GM23248 (cell line): ENCODE data around the gene ATXN2L. TPM values are rescaled to one million over a fixed set of nuclear protein-coding genes. Genes with fewer than 3 reads are reported as not detected.

Source experiments
- DNase-seq: peaks from one replicate; pipeline ENCODE4 v3.0.0-alpha.2; 2015
- H2AFZ ChIP-seq: fragments of 200-600 bp; sonication (generic); 2 replicates; pipeline ENCODE4 v1.6.1; 2016; ENCODE audit warnings: antibody characterized with exemption
- H3F3A ChIP-seq: fragments of 200-600 bp; sonication (generic); 2 replicates; pipeline ENCODE4 v1.6.1; 2016; ENCODE audit warnings: mild to moderate bottlenecking, antibody characterized with exemption, mixed run types; ENCODE audit not compliant: insufficient read depth
- H3K27ac ChIP-seq: fragments of 200-600 bp; sonication (generic); 2 replicates; pipeline ENCODE4 v1.5.1; 2016; ENCODE audit warnings: mild to moderate bottlenecking
- H3K27me3 ChIP-seq: fragments of 200-600 bp; sonication (generic); replicated peaks from 2 replicates; pipeline ENCODE4 v1.6.1; 2016; ENCODE audit warnings: mild to moderate bottlenecking; ENCODE audit not compliant: insufficient read depth
- H3K36me3 ChIP-seq: fragments of 200-600 bp; sonication (generic); 2 replicates; pipeline ENCODE4 v1.6.1; 2016; ENCODE audit warnings: low read depth, mild to moderate bottlenecking
- H3K4me1 ChIP-seq: fragments of 200-600 bp; sonication (generic); 2 replicates; pipeline ENCODE4 v1.6.1; 2016; ENCODE audit warnings: mild to moderate bottlenecking; ENCODE audit not compliant: insufficient read depth
- H3K4me2 ChIP-seq: fragments of 200-600 bp; sonication (generic); one replicate; pipeline ENCODE4 v1.6.1; 2016; ENCODE audit warnings: mild to moderate bottlenecking; ENCODE audit not compliant: unreplicated experiment
- H3K4me3 ChIP-seq: fragments of 200-600 bp; sonication (generic); 2 replicates; pipeline ENCODE4 v1.5.1; 2016; ENCODE audit warnings: mild to moderate bottlenecking
- H3K79me2 ChIP-seq: fragments of 200-600 bp; sonication (generic); 2 replicates; pipeline ENCODE4 v1.6.1; 2016; ENCODE audit warnings: mild to moderate bottlenecking; ENCODE audit not compliant: insufficient read depth
- H3K9ac ChIP-seq: fragments of 200-600 bp; sonication (generic); 2 replicates; pipeline ENCODE4 v1.6.1; 2016; ENCODE audit warnings: mild to moderate bottlenecking
- H3K9me2 ChIP-seq: fragments of 200-600 bp; sonication (generic); 2 replicates; pipeline ENCODE4 v1.6.1; 2016; ENCODE audit warnings: mixed run types, mild to moderate bottlenecking, moderate library complexity; ENCODE audit not compliant: insufficient read depth
- H3K9me3 ChIP-seq: fragments of 200-600 bp; sonication (generic); one replicate; pipeline ENCODE4 v1.6.1; 2017; ENCODE audit warnings: low read depth
- H4K20me1 ChIP-seq: fragments of 200-600 bp; sonication (generic); 2 replicates; pipeline ENCODE4 v1.6.0; 2016; ENCODE audit not compliant: insufficient read depth
- EZH2 ChIP-seq: fragments of 200-600 bp; sonication (generic); IDR thresholded peaks from 2 replicates; pipeline ENCODE4 v1.6.1; 2018; ENCODE audit warnings: antibody characterized with exemption, mild to moderate bottlenecking; ENCODE audit not compliant: insufficient read depth, poor library complexity, severe bottlenecking
- EZH2phosphoT487 ChIP-seq: fragments of 200-600 bp; sonication (generic); IDR thresholded peaks from 2 replicates; pipeline ENCODE4 v1.6.1; 2018; ENCODE audit warnings: antibody characterized with exemption, moderate library complexity, mild to moderate bottlenecking, low read depth; ENCODE audit not compliant: insufficient read depth
- WGBS, 2 experiments: methylation state at CpG; one replicate each; pipeline ENCODE4 v1.1.6; 2015 to 2017; ENCODE audit warnings: low lambda C conversion rate in 2 of 2, low coverage in 1 of 2; ENCODE audit errors: missing lambda C conversion rate in 2 of 2; 5-methylcytosine and 5-hydroxymethylcytosine counted together
- in situ Hi-C: fragments of 300-500 bp; cut with MboI; formaldehyde crosslinking; loops from 2 replicates; pipeline ENCODE4 v1.15.0; 2020
- polyA plus RNA-seq: library from polyadenylated mRNA; unstranded; fragments of >200 nt; fragmentation: Nextera tagmentation; extraction: Ambion mirVana; gene quantifications from 2 replicates; pipeline ENCODE4 v1.2.1, GENCODE V29; 2016
- total RNA-seq: library from RNA; depleted of rRNA; stranded (reverse); fragments of >200 nt; shearing (Covaris generic); gene quantifications from 2 replicates; pipeline ENCODE4 v1.2.3, GENCODE V29; 2014

Gene ATXN2L
- total and polyA plus RNA-seq, 2 experiments from 2014 or later, result 43.1 to 50.7 TPM

DNA sequence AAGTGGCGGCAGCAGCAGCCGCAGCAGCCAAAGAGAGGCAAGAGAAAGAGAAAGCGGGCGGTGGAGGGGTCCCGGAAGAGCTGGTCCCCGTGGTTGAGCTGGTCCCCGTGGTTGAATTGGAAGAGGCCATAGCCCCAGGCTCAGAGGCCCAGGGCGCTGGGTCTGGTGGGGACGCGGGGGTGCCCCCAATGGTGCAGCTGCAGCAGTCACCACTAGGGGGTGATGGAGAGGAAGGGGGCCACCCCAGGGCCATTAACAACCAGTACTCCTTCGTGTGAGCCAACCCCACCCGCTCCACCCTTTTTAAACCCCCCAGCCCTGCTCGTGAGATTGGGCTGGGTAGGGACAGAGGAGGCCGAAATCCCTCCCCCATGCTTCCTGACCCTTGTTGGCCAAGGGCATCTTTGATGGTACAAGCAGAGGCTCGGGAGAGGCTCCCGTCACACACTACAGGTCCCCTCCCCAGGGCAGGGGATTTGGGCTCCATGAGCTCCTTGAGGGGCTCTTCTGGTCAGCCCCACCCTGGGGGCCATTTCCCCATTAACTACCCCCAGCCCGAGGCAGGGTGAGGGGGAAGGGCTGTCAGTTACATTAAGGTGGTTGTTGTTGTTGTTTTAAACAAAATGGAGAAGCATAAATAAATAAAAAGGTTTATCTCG is 50.9 kb downstream of the ATXN2L start:
- no peaks in the 10 kb centered on the region for H3K27me3 ChIP-seq
- H3K4me2 ChIP-seq, result no peak overlapping the region
- no peaks in the 10 kb centered on the region for H3F3A ChIP-seq
- H3K79me2 ChIP-seq, result no peaks in the 10 kb centered on the region
- H3K4me1 ChIP-seq, result no peaks in the 10 kb centered on the region
- no peaks in the 10 kb centered on the region for H3K9me2 ChIP-seq
- in situ Hi-C loops, result no loop called here
- H3K36me3 ChIP-seq, result peaks cover 10% of the 10 kb centered on the region; the same call in 1 of the 2 replicates
- 93 to 94% methylated on average over 14 to 18 of the region's 18 CpGs for WGBS, 2 experiments
- no peaks in the 10 kb centered on the region for H4K20me1 ChIP-seq
- H3K9me3 ChIP-seq, result no peaks in the 10 kb centered on the region
- no peak overlapping the region for H3K9ac ChIP-seq
- no peak overlapping the region for H3K27ac ChIP-seq
- no peak overlapping the region for H3K4me3 ChIP-seq
- no peak overlapping the region for H2AFZ ChIP-seq
- no peak for TF ChIP-seq EZH2phosphoT487
- TF ChIP-seq EZH2, result no peak
- peak; percentile 43 for DNase-seq

DNA sequence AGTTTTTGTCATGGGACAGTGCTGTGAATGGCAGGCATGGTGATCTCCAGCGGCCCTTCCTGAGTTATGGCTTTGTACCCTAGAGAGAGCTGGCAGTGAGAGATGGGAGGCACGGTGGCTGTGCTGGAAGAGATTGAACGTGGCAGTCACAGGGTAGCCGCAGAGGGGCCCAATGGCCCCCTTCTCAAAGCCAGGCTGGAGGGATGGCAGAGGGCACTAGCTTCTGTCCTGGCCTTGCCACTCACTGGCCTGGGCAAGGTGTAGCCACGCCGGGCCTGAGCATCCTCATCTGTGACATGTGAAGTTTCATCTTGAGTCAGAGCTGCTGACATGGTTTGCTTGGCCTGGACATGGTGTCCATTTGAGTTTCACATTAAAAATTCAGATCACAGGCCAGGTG is 51.6 kb downstream of the ATXN2L start:
- no peak overlapping the region for H2AFZ ChIP-seq
- H3K27ac ChIP-seq, result no peak overlapping the region
- H3K9me3 ChIP-seq, result no peaks in the 10 kb centered on the region
- no peaks in the 10 kb centered on the region for H3K27me3 ChIP-seq
- H3K79me2 ChIP-seq, result no peaks in the 10 kb centered on the region
- 86 to 89% methylated on average over 6 of the region's 6 CpGs for WGBS, 2 experiments
- no peaks in the 10 kb centered on the region for H3F3A ChIP-seq
- H3K9ac ChIP-seq, result no peak overlapping the region
- H3K4me3 ChIP-seq, result no peak overlapping the region
- H3K4me1 ChIP-seq, result peaks cover 4% of the 10 kb centered on the region; the same call in 1 of the 2 replicates
- peaks cover 4% of the 10 kb centered on the region; the same call in 1 of the 2 replicates for H3K36me3 ChIP-seq
- no peak for DNase-seq
- no peak overlapping the region for H3K4me2 ChIP-seq
- TF ChIP-seq EZH2 (no peak), EZH2phosphoT487 (no peak)
- in situ Hi-C loops, result no loop called here
- H3K9me2 ChIP-seq, result no peaks in the 10 kb centered on the region
- H4K20me1 ChIP-seq, result no peaks in the 10 kb centered on the region

DNA sequence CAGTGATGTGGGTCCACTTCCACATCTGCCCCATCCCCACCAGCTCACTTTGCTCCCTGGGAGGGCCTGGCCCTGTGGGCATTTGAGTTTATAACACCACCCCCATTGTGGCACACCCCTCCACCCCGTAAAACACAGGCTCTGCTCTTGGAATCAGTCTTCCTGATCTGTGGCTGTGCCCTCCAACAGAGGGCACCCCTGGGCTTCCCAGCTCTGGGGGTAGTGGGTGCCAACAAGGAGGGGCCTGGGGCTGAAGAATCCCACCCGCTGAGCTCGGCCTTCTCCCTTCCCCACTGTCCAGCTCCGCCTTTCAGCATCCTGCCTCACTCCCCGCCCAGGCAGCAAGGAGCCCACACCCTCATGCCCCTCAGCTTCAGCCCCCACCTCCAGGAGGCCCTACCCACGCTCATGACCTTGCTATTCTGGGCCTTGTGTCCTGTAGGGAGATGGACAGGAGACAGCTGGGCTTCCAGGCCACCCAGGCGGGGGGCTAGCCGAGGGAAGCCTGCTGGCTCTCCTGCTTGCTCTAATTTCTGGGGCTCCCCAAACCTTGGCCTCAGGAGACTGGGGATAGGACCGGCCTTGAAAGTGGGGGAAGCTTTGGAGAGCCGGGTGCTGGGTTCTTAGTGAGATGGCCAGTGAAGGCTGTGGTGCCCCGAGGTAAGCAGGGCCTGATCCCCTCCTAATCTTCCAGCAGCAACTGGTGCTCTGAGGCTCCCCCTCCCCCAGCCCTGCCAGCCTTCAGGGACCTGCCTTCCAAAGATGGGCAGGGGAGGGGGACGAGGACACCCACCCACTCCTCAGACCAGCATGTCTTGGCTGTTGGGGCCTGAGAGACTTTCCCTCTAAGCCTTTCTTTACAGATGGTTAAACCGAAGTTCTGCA is 52.6 kb downstream of the ATXN2L start:
- peaks cover 4% of the 10 kb centered on the region; the same call in 1 of the 2 replicates for H3K4me1 ChIP-seq
- H3K27ac ChIP-seq, result no peak overlapping the region
- H2AFZ ChIP-seq, result no peak overlapping the region
- no peaks in the 10 kb centered on the region for H3K9me2 ChIP-seq
- DNase-seq, result no peak
- H4K20me1 ChIP-seq, result no peaks in the 10 kb centered on the region
- in situ Hi-C loops, result no loop called here
- no peak overlapping the region for H3K4me3 ChIP-seq
- no peaks in the 10 kb centered on the region for H3K79me2 ChIP-seq
- no peaks in the 10 kb centered on the region for H3K9me3 ChIP-seq
- no peak overlapping the region for H3K9ac ChIP-seq
- no peaks in the 10 kb centered on the region for H3K36me3 ChIP-seq
- H3F3A ChIP-seq, result no peaks in the 10 kb centered on the region
- 57 to 58% methylated on average over 11 to 13 of the region's 13 CpGs for WGBS, 2 experiments
- no peaks in the 10 kb centered on the region for H3K27me3 ChIP-seq
- TF ChIP-seq EZH2phosphoT487 (no peak), EZH2 (no peak)
- H3K4me2 ChIP-seq, result no peak overlapping the region

- Histone ChIP-seq H3K9me2 (no peaks in the 10 kb centered on the region), H3K36me3 (no peaks in the 10 kb centered on the region), H3K79me2 (no peaks in the 10 kb centered on the region), H2AFZ (no peak overlapping the region), H3F3A (no peaks in the 10 kb centered on the region), H3K9ac (no peak overlapping the region), H4K20me1 (no peaks in the 10 kb centered on the region), H3K27me3 (no peaks in the 10 kb centered on the region), H3K4me3 (no peak overlapping the region), H3K9me3 (no peaks in the 10 kb centered on the region), H3K27ac (no peak overlapping the region), H3K4me2 (no peak overlapping the region), H3K4me1 (peaks cover 4% of the 10 kb centered on the region; the same call in 1 of the 2 replicates)
- WGBS, 2 experiments, result 53 to 54% methylated on average over 17 of the region's 17 CpGs
- DNase-seq, result no peak
- TF ChIP-seq EZH2, result no peak
- TF ChIP-seq EZH2phosphoT487, result no peak
- in situ Hi-C loops, result no loop called here
These were observed 53.3 kb downstream of the ATXN2L start for GRCh38 chr16:28876019-28876659.
